Activated CD4-positive, alpha-beta T cell treated with anti-CD3 and anti-CD28 coated beads, Interleukin-2, amount 10 ng/mL, durations not matched to agents 7 days and 5 days (primary cell): Measurements from ENCODE around the gene RAF1. TPM values are rescaled to one million over a fixed set of nuclear protein-coding genes. Genes with fewer than 3 reads are reported as not detected.
"Not testable (repeated sequence)": the region's sequence is repeated elsewhere in the genome, so short reads cannot be mapped to it uniquely, and the experiment has no call there.

Experiments
- CTCF ChIA-PET: fragments of 350-600 bp; sonication (Branson Sonifier 250); formaldehyde crosslinking; loops from one replicate; lab custom pipeline; 2021; ENCODE audit warnings: antibody characterized with exemption; lab: Charles Lee
- POLR2A ChIA-PET: fragments of 350-600 bp; sonication (Branson Sonifier 250); formaldehyde crosslinking; loops from one replicate; lab custom pipeline; 2021; ENCODE audit warnings: antibody characterized with exemption; lab: Charles Lee
- DNase-seq: peaks from one replicate; pipeline ENCODE4 v3.0.0-alpha.2; 2020
- H3K27ac Mint-ChIP-seq: one replicate; pipeline ENCODE4 v1.8.0; 2021; ENCODE audit warnings: mild to moderate bottlenecking, moderate library complexity, mixed read lengths
- H3K27me3 Mint-ChIP-seq: one replicate; pipeline ENCODE4 v1.8.0; 2021; ENCODE audit warnings: mixed read lengths
- H3K36me3 Mint-ChIP-seq: one replicate; pipeline ENCODE4 v1.8.0; 2021; ENCODE audit warnings: low read depth, mixed read lengths
- H3K4me1 Mint-ChIP-seq: one replicate; pipeline ENCODE4 v1.8.0; 2021; ENCODE audit warnings: mixed read lengths
- H3K4me3 Mint-ChIP-seq: one replicate; pipeline ENCODE4 v1.8.0; 2021; ENCODE audit warnings: mild to moderate bottlenecking, moderate library complexity, mixed read lengths
- H3K9me3 Mint-ChIP-seq: one replicate; pipeline ENCODE4 v1.8.0; 2021; ENCODE audit warnings: mixed read lengths
- total RNA-seq, 2 experiments: library from RNA; stranded (reverse); gene quantifications; one replicate each; pipeline ENCODE4 v1.2.3, GENCODE V29; 2021

RAF1 gene
- total RNA-seq, 2 experiments from 2014 or later, result 90.1 to 90.9 TPM

DNA sequence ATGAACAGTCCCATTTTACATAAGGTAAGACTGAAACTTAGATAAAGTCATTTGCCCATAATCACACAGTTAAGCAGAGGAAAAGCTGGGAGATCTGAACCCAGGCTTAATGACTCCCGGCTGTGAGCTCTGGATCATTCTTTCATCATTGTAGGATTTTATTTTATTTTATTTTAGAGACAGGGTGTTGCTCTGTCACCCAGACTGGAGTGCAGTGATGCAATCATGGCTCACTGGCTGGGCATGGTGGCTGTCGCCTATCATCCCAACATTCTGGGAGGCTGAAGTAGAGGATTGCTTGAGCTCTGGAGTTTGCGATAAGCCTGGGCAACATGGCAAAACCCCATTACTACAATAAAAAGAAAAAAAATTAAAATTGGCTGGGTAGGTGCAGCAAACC is 31.2 kb upstream of the RAF1 start:
- ChIA-PET POLR2A (no interaction called here), CTCF (interaction anchor here (1.0 kb wide), 1 partner anchor 11 kb away, joined by 4 read pairs; no protein-coding TSS in a partner anchor)
- no peaks in the 10 kb centered on the region for H3K36me3 Mint-ChIP-seq
- H3K9me3 Mint-ChIP-seq, result no peaks in the 10 kb centered on the region
- no peaks in the 10 kb centered on the region for H3K27me3 Mint-ChIP-seq
- no peak overlapping the region for H3K4me3 Mint-ChIP-seq
- H3K27ac Mint-ChIP-seq, result no peak overlapping the region
- no peak for DNase-seq
- H3K4me1 Mint-ChIP-seq, result no peaks in the 10 kb centered on the region

DNA sequence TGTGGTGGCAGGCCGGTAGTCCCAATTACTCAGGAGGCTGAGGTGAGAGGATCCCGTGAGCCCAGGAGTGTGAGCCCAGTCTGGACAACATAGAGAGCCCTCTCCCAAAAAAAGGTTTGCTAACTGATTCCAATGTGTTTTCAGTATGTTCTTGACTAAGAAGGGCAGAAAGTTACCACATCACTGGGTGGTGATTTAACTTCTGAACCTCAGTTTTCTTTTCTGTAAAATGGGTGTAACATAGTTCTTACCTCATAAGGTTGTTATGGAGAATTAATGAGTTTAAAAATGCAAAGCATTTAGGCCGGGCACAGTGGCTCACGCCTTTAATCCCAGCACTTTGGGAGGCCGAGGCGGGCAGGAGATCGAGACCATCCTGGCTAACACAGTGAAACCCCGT is 28.5 kb upstream of the RAF1 start:
- Mint-ChIP-seq H3K27me3 (peaks cover 2% of the 10 kb centered on the region), H3K9me3 (no peaks in the 10 kb centered on the region), H3K4me3 (no peak overlapping the region), H3K27ac (no peak overlapping the region), H3K4me1 (no peaks in the 10 kb centered on the region), H3K36me3 (no peaks in the 10 kb centered on the region)
- POLR2A ChIA-PET, result no interaction called here
- CTCF ChIA-PET, result no interaction called here
- no peak for DNase-seq

GRCh38 chr3:12689997-12690711 is 26.2 kb upstream of the RAF1 start:
- CTCF ChIA-PET, result no interaction called here
- Mint-ChIP-seq H3K27ac (no peak overlapping the region), H3K9me3 (no peaks in the 10 kb centered on the region), H3K36me3 (no peaks in the 10 kb centered on the region), H3K4me3 (no peak overlapping the region), H3K4me1 (no peaks in the 10 kb centered on the region), H3K27me3 (peaks cover 2% of the 10 kb centered on the region)
- POLR2A ChIA-PET, result no interaction called here
- no peak for DNase-seq

DNA sequence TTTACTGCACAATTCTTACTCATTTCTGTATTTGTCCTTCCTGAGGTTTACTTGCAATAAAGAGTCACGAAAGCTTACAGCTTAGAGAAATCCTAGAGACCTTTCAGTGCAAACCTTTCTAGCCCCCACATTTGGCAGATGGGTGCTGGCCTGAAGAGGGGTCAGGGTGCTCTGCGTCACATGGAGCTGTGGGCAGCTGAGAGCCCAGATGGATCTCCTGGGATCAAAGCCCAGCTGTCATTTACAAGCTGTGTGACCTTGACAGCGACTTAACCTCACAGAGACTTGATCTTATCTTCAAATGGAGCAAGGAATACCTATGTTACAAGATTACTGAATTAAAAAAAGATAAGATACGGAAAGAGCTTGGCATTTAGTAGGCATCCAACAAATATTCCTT is 24.0 kb upstream of the RAF1 start:
- no peaks in the 10 kb centered on the region for H3K36me3 Mint-ChIP-seq
- no peaks in the 10 kb centered on the region for H3K9me3 Mint-ChIP-seq
- no peaks in the 10 kb centered on the region for H3K4me1 Mint-ChIP-seq
- no peak for DNase-seq
- no peak overlapping the region for H3K27ac Mint-ChIP-seq
- no peak overlapping the region for H3K4me3 Mint-ChIP-seq
- peaks cover 2% of the 10 kb centered on the region for H3K27me3 Mint-ChIP-seq
- POLR2A ChIA-PET, result no interaction called here
- CTCF ChIA-PET, result no interaction called here

GRCh38 chr3:12686096-12686495 is 22.2 kb upstream of the RAF1 start:
- POLR2A ChIA-PET, result no interaction called here
- Mint-ChIP-seq H3K27ac (no peak overlapping the region), H3K4me1 (peaks cover 7% of the 10 kb centered on the region), H3K27me3 (peaks cover 2% of the 10 kb centered on the region), H3K36me3 (no peaks in the 10 kb centered on the region), H3K9me3 (no peaks in the 10 kb centered on the region), H3K4me3 (no peak overlapping the region)
- CTCF ChIA-PET, result interaction anchor here (0.6 kb wide), 1 partner anchor 97 kb away, joined by 3 read pairs; no protein-coding TSS in a partner anchor
- DNase-seq, result no peak

- Mint-ChIP-seq H3K4me1 (peaks cover 7% of the 10 kb centered on the region), H3K36me3 (no peaks in the 10 kb centered on the region), H3K9me3 (no peaks in the 10 kb centered on the region), H3K27me3 (no peaks in the 10 kb centered on the region), H3K4me3 (no peak overlapping the region), H3K27ac (no peak overlapping the region)
- POLR2A ChIA-PET, result no interaction called here
- CTCF ChIA-PET, result interaction anchor here (0.6 kb wide), 1 partner anchor 46 kb away, joined by 4 read pairs; no protein-coding TSS in a partner anchor
- DNase-seq, result no peak
Measured at GRCh38 chr3:12681943-12682390, 18.1 kb upstream of the RAF1 start.

GRCh38 chr3:12681089-12681942 is 17.4 kb upstream of the RAF1 start:
- H3K9me3 Mint-ChIP-seq, result no peaks in the 10 kb centered on the region
- no peak overlapping the region for H3K27ac Mint-ChIP-seq
- no peaks in the 10 kb centered on the region for H3K36me3 Mint-ChIP-seq
- ChIA-PET CTCF (interaction anchor here (0.6 to 0.7 kb wide), 2 partner anchors 15 to 45 kb away, joined by 3 to 4 read pairs; no protein-coding TSS in a partner anchor), POLR2A (no interaction called here)
- no peaks in the 10 kb centered on the region for H3K27me3 Mint-ChIP-seq
- no peak overlapping the region for H3K4me3 Mint-ChIP-seq
- DNase-seq, result no peak
- peaks cover 7% of the 10 kb centered on the region for H3K4me1 Mint-ChIP-seq

GRCh38 chr3:12679468-12679867 is 15.6 kb upstream of the RAF1 start:
- CTCF ChIA-PET, result interaction anchor here (0.6 kb wide), 1 partner anchor 1368 kb away, joined by 3 read pairs; no protein-coding TSS in a partner anchor
- no peak overlapping the region for H3K27ac Mint-ChIP-seq
- H3K4me3 Mint-ChIP-seq, result no peak overlapping the region
- H3K4me1 Mint-ChIP-seq, result peaks cover 7% of the 10 kb centered on the region
- POLR2A ChIA-PET, result no interaction called here
- H3K36me3 Mint-ChIP-seq, result no peaks in the 10 kb centered on the region
- no peaks in the 10 kb centered on the region for H3K27me3 Mint-ChIP-seq
- no peaks in the 10 kb centered on the region for H3K9me3 Mint-ChIP-seq
- DNase-seq, result no peak

DNA sequence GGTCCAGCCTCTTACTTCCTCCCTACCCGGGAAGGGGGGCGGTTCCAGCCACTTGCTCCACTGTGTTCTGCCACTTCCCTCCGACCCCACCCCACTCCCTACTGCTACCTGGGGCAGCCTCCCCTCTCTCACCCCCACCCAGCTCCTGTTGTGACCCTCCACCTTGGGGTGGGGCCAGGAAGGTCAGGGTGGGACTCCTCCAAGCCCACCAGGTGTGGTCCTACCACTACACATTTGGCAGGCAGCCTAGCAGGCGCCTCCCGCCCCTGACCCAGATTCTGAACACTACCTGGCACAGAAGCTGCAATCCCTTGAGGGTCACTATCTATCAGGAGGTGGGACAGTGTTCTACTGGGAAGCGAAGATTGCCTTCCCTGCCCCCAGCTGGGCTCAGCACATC is 13.7 kb upstream of the RAF1 start:
- no peak overlapping the region for H3K27ac Mint-ChIP-seq
- H3K36me3 Mint-ChIP-seq, result no peaks in the 10 kb centered on the region
- no peaks in the 10 kb centered on the region for H3K27me3 Mint-ChIP-seq
- DNase-seq, result no peak
- H3K9me3 Mint-ChIP-seq, result no peaks in the 10 kb centered on the region
- no peak overlapping the region for H3K4me3 Mint-ChIP-seq
- ChIA-PET POLR2A (no interaction called here), CTCF (no interaction called here)
- peaks cover 7% of the 10 kb centered on the region for H3K4me1 Mint-ChIP-seq

DNA sequence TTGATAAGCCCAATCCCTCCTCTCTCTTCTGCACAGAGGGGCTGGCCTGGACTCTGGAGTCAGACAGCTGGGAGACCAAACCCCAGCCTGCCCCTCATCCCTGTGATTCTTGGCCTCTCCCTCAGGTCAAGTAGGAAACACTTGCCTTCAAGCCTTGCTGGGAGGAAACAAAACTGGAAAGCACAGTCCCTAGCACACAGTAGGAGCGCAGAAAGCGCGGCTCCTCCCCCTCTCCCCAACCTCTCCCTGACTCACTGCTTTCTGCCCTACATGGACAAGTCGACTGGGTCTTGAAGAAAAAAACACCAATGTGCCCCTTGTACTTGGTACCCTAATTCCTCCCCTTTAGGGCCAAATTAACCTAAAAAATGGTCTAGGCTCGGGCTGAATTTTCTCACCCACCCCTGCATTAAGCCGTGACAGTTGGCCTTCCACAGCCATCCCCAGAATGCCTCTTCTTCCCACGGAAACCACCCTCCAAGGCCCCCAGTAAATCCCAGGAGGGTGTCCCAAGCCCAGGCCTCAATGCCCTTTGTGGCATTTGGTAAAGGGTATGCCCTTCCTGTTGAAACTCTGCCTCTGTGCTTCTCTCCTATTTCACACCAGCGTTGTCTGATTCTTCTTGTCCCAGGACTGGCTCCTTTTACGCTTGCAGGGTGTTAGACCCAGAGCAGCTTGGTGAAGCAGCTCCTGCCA is 11.3 kb upstream of the RAF1 start:
- no peak overlapping the region for H3K27ac Mint-ChIP-seq
- H3K27me3 Mint-ChIP-seq, result no peaks in the 10 kb centered on the region
- no peak overlapping the region for H3K4me3 Mint-ChIP-seq
- no peaks in the 10 kb centered on the region for H3K36me3 Mint-ChIP-seq
- ChIA-PET CTCF (no interaction called here), POLR2A (no interaction called here)
- DNase-seq, result no peak
- H3K4me1 Mint-ChIP-seq, result no peaks in the 10 kb centered on the region
- H3K9me3 Mint-ChIP-seq, result no peaks in the 10 kb centered on the region

GRCh38 chr3:12673956-12674736 is 10.2 kb upstream of the RAF1 start:
- POLR2A ChIA-PET, H3K36me3 Mint-ChIP-seq, H3K4me3 Mint-ChIP-seq, H3K9me3 Mint-ChIP-seq, CTCF ChIA-PET, DNase-seq, H3K27ac Mint-ChIP-seq, H3K4me1 Mint-ChIP-seq, H3K27me3 Mint-ChIP-seq: not testable (repeated sequence)

DNA sequence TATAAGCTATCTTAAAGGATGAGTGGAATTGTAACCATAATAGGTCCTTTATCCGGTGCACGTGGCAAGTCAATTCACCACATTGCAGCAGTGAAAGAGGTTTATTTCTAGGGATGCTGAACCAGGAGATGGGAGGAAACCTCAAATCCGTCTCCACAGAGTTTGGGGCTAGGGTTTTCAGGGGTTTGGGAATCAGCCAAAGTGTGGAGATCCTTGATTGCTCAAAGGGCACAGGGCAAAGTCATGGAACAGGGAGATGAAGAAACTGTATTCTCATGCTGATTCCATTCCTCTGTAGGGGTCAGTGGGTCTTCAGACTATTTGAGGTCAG is 7.2 kb upstream of the RAF1 start:
- CTCF ChIA-PET, result no interaction called here
- DNase-seq, result no peak
- Mint-ChIP-seq H3K4me3 (no peak overlapping the region), H3K9me3 (no peaks in the 10 kb centered on the region), H3K27ac (no peak overlapping the region), H3K36me3 (no peaks in the 10 kb centered on the region), H3K4me1 (no peaks in the 10 kb centered on the region), H3K27me3 (no peaks in the 10 kb centered on the region)
- POLR2A ChIA-PET, result no interaction called here
